HepG2 (cell line): ENCODE results near the gene SNAP29. TPM values are rescaled to one million over a fixed set of nuclear protein-coding genes. Genes with fewer than 3 reads are reported as not detected.

ENCODE experiments used
- BRF2 ChIP-seq: sonication (generic); formaldehyde crosslinking; IDR thresholded peaks from 2 replicates; pipeline ENCODE4 v1.8.1; 2022; ENCODE audit warnings: mild to moderate bottlenecking, missing genetic modification reagents
- DR1 ChIP-seq: sonication (generic); formaldehyde crosslinking; IDR thresholded peaks from 2 replicates; pipeline ENCODE4 v1.8.0; 2021; ENCODE audit warnings: mild to moderate bottlenecking, missing genetic modification reagents, inconsistent platforms
- FOXA1 ChIP-seq, 2 experiments: fragments of 450-650 bp in 1 of 2; sonication (generic) in 1 of 2; formaldehyde crosslinking in 1 of 2; IDR thresholded peaks; 2 replicates each; pipeline versions ENCODE4 v1.4.0 to v1.6.1; 2016 to 2020; ENCODE audit warnings: missing genetic modification reagents in 1 of 2
- HNRNPH1 ChIP-seq: fragments of 200-400 bp; formaldehyde crosslinking; optimal IDR thresholded peaks from 2 replicates; pipeline ENCODE3; 2017; ENCODE audit warnings: mild to moderate bottlenecking, low read depth, low read length
- KDM4B ChIP-seq: sonication (generic); formaldehyde crosslinking; IDR thresholded peaks from 2 replicates; pipeline ENCODE4 v1.4.0; 2020; ENCODE audit warnings: missing genetic modification reagents
- LCORL ChIP-seq, 2 experiments: fragments of 450-650 bp in 1 of 2; sonication (generic) in 1 of 2; formaldehyde crosslinking in 1 of 2; IDR thresholded peaks; 2 replicates each; pipeline versions ENCODE4 v1.5.0 to v1.6.1; 2017 to 2020; ENCODE audit warnings: antibody characterized with exemption in 1 of 2, missing genetic modification reagents in 1 of 2
- MED1 ChIP-seq: sonication (generic); formaldehyde crosslinking; IDR thresholded peaks from 2 replicates; pipeline ENCODE4 v1.4.0; 2020; ENCODE audit warnings: missing genetic modification reagents
- NFYB ChIP-seq: sonication (generic); formaldehyde crosslinking; IDR thresholded peaks from 2 replicates; pipeline ENCODE4 v1.4.0; 2020; ENCODE audit warnings: missing genetic modification reagents
- PHF8 ChIP-seq: sonication (generic); formaldehyde crosslinking; IDR thresholded peaks from 2 replicates; pipeline ENCODE4 v1.5.0; 2020; ENCODE audit warnings: missing genetic modification reagents
- POGZ ChIP-seq: sonication (generic); formaldehyde crosslinking; IDR thresholded peaks from 2 replicates; pipeline ENCODE4 v1.4.0; 2020; ENCODE audit warnings: mild to moderate bottlenecking, missing genetic modification reagents
- RARA ChIP-seq: IDR thresholded peaks from 2 replicates; pipeline ENCODE4 v1.6.1; 2016; ENCODE audit warnings: missing genetic modification reagents, missing compliant biosample characterization
- RELA ChIP-seq: sonication (generic); formaldehyde crosslinking; IDR thresholded peaks from 2 replicates; pipeline ENCODE4 v1.4.0; 2020; ENCODE audit warnings: missing genetic modification reagents
- SP2 ChIP-seq: sonication (generic); formaldehyde crosslinking; IDR thresholded peaks from 2 replicates; pipeline ENCODE4 v1.5.1; 2020; ENCODE audit warnings: mild to moderate bottlenecking, missing genetic modification reagents
- TP53 ChIP-seq: sonication (generic); formaldehyde crosslinking; conservative IDR thresholded peaks from 2 replicates; pipeline ENCODE4 v1.4.0; 2020; ENCODE audit warnings: missing genetic modification reagents
- XRCC5 ChIP-seq: fragments of 200-400 bp; formaldehyde crosslinking; optimal IDR thresholded peaks from 2 replicates; pipeline ENCODE3; 2017; ENCODE audit warnings: mild to moderate bottlenecking, low read length
- ZFP1 ChIP-seq: IDR thresholded peaks from 2 replicates; pipeline ENCODE4 v1.6.1; 2016
- ZNF224 ChIP-seq: sonication (generic); formaldehyde crosslinking; IDR thresholded peaks from 2 replicates; pipeline ENCODE4 v1.5.0; 2020; ENCODE audit warnings: mild to moderate bottlenecking, missing genetic modification reagents
- ZNF234 ChIP-seq: sonication (generic); formaldehyde crosslinking; conservative IDR thresholded peaks from 2 replicates; pipeline ENCODE4 v1.5.1; 2020; ENCODE audit warnings: mild to moderate bottlenecking, missing genetic modification reagents
- ZNF296 ChIP-seq: sonication (generic); formaldehyde crosslinking; conservative IDR thresholded peaks from 2 replicates; pipeline ENCODE4 v1.5.0; 2020; ENCODE audit warnings: mild to moderate bottlenecking, missing genetic modification reagents
- ZNF431 ChIP-seq: sonication (generic); formaldehyde crosslinking; IDR thresholded peaks from 2 replicates; pipeline ENCODE4 v1.9.0; 2022; ENCODE audit warnings: missing genetic modification reagents, low read depth, mild to moderate bottlenecking, borderline replicate concordance
- ZNF639 ChIP-seq: conservative IDR thresholded peaks from 2 replicates; pipeline ENCODE4 v1.6.1; 2018; ENCODE audit warnings: missing genetic modification reagents
- ZNF713 ChIP-seq: sonication (generic); formaldehyde crosslinking; IDR thresholded peaks from 2 replicates; pipeline ENCODE4 v1.4.0; 2020; ENCODE audit warnings: mild to moderate bottlenecking, missing genetic modification reagents
- ZSCAN9 ChIP-seq: IDR thresholded peaks from 2 replicates; pipeline ENCODE4 v1.6.1; 2016; ENCODE audit warnings: borderline replicate concordance
- polyA plus RNA-seq, 8 experiments: library from polyadenylated mRNA; depleted of rRNA in 3 of 8; stranded (reverse) in 7 of 8; unstranded in 1 of 8; fragments of >200 nt; fragmentation: Illumina TruSeq in 4 of 8; extraction: Trizol in 4 of 8; gene quantifications; 2 replicates each; pipeline versions ENCODE4 v1.2.1 to v1.2.3, GENCODE V29; 2011 to 2016; ENCODE audit warnings: low read depth in 4 of 8, missing spikeins in 1 of 8, mixed read lengths in 1 of 8; ENCODE audit not compliant: insufficient read depth in 1 of 8
- total RNA-seq, 5 experiments: library from RNA; depleted of rRNA; stranded (reverse); fragments of >200 nt; fragmentation: Illumina TruSeq; extraction: Trizol; gene quantifications; 2 replicates each; pipeline ENCODE4 v1.2.3, GENCODE V29; 2016; ENCODE audit warnings: low read depth in 1 of 5
- TF ChIP-seq, protein P1 (sequence below): sonication (generic); formaldehyde crosslinking; IDR thresholded peaks from 2 replicates; pipeline ENCODE4 v1.9.0; 2021; ENCODE audit warnings: missing genetic modification reagents, borderline replicate concordance
- TF ChIP-seq, protein P2 (sequence below): fragments of 450-650 bp; IDR thresholded peaks from 2 replicates; pipeline ENCODE4 v1.6.1; 2017

The SNAP29 gene
- total and polyA plus RNA-seq, 2 of the 13 experiments (the other 11 are each of a cell fraction or from before 2014, with no cell fraction given): 12.3 to 30.7 TPM

GRCh38 chr22:20885557-20886323, 26.9 kb downstream of the SNAP29 start (continued):
- TF ChIP-seq ZNF639 (no peak), ZSCAN9 (CRISPR knock-in tag) (peak; percentile 89; the same call in 1 of the 2 replicates), POGZ (no peak; the same call in 1 of the 2 replicates), MED1 (CRISPR knock-in tag) (peak; percentile 75), RARA (CRISPR knock-in tag) (peak; percentile 32), XRCC5 (peak; percentile 91), ZNF224 (CRISPR knock-in tag) (no peak), ZNF296 (CRISPR knock-in tag) (no peak), DR1 (CRISPR knock-in tag) (peak; percentile 32; the same call in 1 of the 2 replicates), ZNF713 (CRISPR knock-in tag) (0 out of 2 replicates have a peak, but pooled peaks have one; percentile 44), FOXA1 (IDR thresholded peaks at IDR 0.05) (no peak), FOXA1 (CRISPR knock-in tag; IDR thresholded peaks at IDR 0.05) (peak; percentile 6; the same call in 1 of the 2 replicates), TP53 (CRISPR knock-in tag) (no peak), ZFP1 (CRISPR knock-in tag) (peak; percentile 61; the same call in 1 of the 2 replicates), LCORL (IDR thresholded peaks at IDR 0.05) (no peak), LCORL (CRISPR knock-in tag; IDR thresholded peaks at IDR 0.05) (peak; percentile 62), HNRNPH1 (no peak), SP2 (CRISPR knock-in tag) (no peak), PHF8 (CRISPR knock-in tag) (0 out of 2 replicates have a peak, but pooled peaks have one; percentile 51), ZNF431 (CRISPR knock-in tag) (no peak), BRF2 (CRISPR knock-in tag) (no peak; the same call in 1 of the 2 replicates), RELA (CRISPR knock-in tag) (0 out of 2 replicates have a peak, but pooled peaks have one; percentile 36), ZNF234 (no peak), KDM4B (CRISPR knock-in tag) (no peak), NFYB (CRISPR knock-in tag) (no peak)
- TF ChIP-seq, protein P1, sequence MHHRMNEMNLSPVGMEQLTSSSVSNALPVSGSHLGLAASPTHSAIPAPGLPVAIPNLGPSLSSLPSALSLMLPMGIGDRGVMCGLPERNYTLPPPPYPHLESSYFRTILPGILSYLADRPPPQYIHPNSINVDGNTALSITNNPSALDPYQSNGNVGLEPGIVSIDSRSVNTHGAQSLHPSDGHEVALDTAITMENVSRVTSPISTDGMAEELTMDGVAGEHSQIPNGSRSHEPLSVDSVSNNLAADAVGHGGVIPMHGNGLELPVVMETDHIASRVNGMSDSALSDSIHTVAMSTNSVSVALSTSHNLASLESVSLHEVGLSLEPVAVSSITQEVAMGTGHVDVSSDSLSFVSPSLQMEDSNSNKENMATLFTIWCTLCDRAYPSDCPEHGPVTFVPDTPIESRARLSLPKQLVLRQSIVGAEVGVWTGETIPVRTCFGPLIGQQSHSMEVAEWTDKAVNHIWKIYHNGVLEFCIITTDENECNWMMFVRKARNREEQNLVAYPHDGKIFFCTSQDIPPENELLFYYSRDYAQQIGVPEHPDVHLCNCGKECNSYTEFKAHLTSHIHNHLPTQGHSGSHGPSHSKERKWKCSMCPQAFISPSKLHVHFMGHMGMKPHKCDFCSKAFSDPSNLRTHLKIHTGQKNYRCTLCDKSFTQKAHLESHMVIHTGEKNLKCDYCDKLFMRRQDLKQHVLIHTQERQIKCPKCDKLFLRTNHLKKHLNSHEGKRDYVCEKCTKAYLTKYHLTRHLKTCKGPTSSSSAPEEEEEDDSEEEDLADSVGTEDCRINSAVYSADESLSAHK (CRISPR knock-in tag): no peak
- TF ChIP-seq, protein P2, sequence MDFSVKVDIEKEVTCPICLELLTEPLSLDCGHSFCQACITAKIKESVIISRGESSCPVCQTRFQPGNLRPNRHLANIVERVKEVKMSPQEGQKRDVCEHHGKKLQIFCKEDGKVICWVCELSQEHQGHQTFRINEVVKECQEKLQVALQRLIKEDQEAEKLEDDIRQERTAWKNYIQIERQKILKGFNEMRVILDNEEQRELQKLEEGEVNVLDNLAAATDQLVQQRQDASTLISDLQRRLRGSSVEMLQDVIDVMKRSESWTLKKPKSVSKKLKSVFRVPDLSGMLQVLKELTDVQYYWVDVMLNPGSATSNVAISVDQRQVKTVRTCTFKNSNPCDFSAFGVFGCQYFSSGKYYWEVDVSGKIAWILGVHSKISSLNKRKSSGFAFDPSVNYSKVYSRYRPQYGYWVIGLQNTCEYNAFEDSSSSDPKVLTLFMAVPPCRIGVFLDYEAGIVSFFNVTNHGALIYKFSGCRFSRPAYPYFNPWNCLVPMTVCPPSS: no peak
